Colonic mucosa (tissue), 4 donors: ENCODE results near the gene ITGA1. TPM values are rescaled to one million over a fixed set of nuclear protein-coding genes. Genes with fewer than 3 reads are reported as not detected.

Source experiments
- DNase-seq: peaks from one replicate; pipeline ENCODE4 v3.0.0-alpha.2; 2020
- H3K27ac ChIP-seq: fragments of 200-600 bp; one replicate; pipeline ENCODE4 v1.8.0; 2021
- H3K27me3 ChIP-seq: fragments of 200-600 bp; one replicate; pipeline ENCODE4 v1.8.0; 2021
- H3K36me3 ChIP-seq: fragments of 200-600 bp; one replicate; pipeline ENCODE4 v1.8.0; 2021
- H3K4me1 ChIP-seq: fragments of 200-600 bp; one replicate; pipeline ENCODE4 v1.8.0; 2021; ENCODE audit warnings: mild to moderate bottlenecking
- H3K4me3 ChIP-seq: fragments of 200-600 bp; one replicate; pipeline ENCODE4 v1.8.0; 2021
- H3K9ac ChIP-seq, 2 donors: one replicate each; pipeline ENCODE4 v1.7.0; 2013; ENCODE audit warnings: control low read depth in 2 of 2, low read depth in 2 of 2, low read length in 2 of 2
- H3K9me3 ChIP-seq: fragments of 200-600 bp; one replicate; pipeline ENCODE4 v1.8.0; 2021
- CTCF ChIP-seq: fragments of 200-600 bp; IDR thresholded peaks from one replicate; pipeline ENCODE4 v1.8.0; 2022; ENCODE audit warnings: antibody characterized with exemption, mild to moderate bottlenecking
- intact Hi-C: fragments of 100-400 bp; cut with DNase I; formaldehyde crosslinking; loops from one replicate; pipeline ENCODE4 v1.14.1; 2022
- total RNA-seq, 2 donors: library from RNA; stranded (reverse); fragmentation: NEBNext Ultra II Directional in 1 of 2; extraction: Animal tissue kit (Norgen Biotek cat#: 25700) in 1 of 2; gene quantifications; one replicate each; pipeline ENCODE4 v1.2.1, GENCODE V29; 2021
- donor health status: healthy.
- donor health status: DM: no; HTN: no; CAD: no.
- donor health status: DM: no; HTN: no; CAD: no.

Gene ITGA1
- total RNA-seq, 2 donors from 2014 or later: 19.2 to 52.5 TPM

DNA sequence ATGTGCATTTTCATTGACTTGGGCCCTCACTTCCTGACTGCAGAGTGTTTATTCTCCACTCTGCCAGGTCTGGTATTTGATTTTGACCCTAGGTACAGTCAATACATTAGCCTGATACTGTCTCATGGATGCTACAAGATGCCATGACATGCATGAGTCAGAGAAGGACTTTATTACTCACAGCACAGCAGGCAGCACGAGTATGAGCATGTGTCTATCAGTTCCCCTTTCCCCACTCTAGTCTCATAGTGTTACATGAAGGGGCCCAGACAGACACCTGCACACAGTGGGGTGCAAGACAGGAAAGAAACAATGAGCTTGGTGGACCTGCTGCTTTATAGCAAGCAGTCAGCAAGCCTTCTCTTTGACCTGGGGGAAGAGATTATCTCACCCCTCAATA is 221.0 kb downstream of the ITGA1 start:
- intact Hi-C loops: no loop called here
- H3K9ac ChIP-seq: no peak overlapping the region
- H3K27me3 ChIP-seq: no peaks in the 10 kb centered on the region
- DNase-seq: no peak
- peaks cover 3% of the 10 kb centered on the region for H3K4me1 ChIP-seq
- TF ChIP-seq CTCF: no peak
- no peak overlapping the region for H3K27ac ChIP-seq
- H3K9me3 ChIP-seq: no peaks in the 10 kb centered on the region
- H3K4me3 ChIP-seq: no peak overlapping the region
- H3K36me3 ChIP-seq: no peaks in the 10 kb centered on the region

Other genes starting within 250 kb of the ITGA1 start
- gene PELO, start within 50 bp of the ITGA1 start, total RNA-seq: 10 to 100 TPM; 15.2 to 24.7 TPM
- 10 to 100 TPM; 18.3 to 19.7 TPM for gene ITGA2, start 201.4 kb downstream of the ITGA1 start, total RNA-seq